ENCODE measurements around the gene KDM6B. TPM values are rescaled to one million over a fixed set of nuclear protein-coding genes. Genes with fewer than 3 reads are reported as not detected.

KDM6B gene
- total RNA-seq, 1 experiment from 2014 or later = 41.3 TPM

GRCh38 chr17:7825206-7825990, 8.6 kb upstream of the KDM6B start:
- Histone ChIP-seq H3K79me2 (ENCODE audit: low read depth) (no peaks in the 10 kb centered on the region), H3F3A (ENCODE audit: insufficient read depth, low read depth) (no peaks in the 10 kb centered on the region; the same call in 1 of the 2 replicates), H3K36me3 (ENCODE audit: low read depth) (no peaks in the 10 kb centered on the region), H3K4me2 (no peak overlapping the region), H3K4me3 (no peak overlapping the region), H2AFZ (no peak overlapping the region), H3K9me3 (ENCODE audit: insufficient read depth, low read depth) (no peaks in the 10 kb centered on the region), H3K4me1 (replicated peaks; ENCODE audit: insufficient read depth) (no peaks in the 10 kb centered on the region), H3K27me3 (ENCODE audit: insufficient read depth, low read depth) (no peaks in the 10 kb centered on the region), H4K20me1 (ENCODE audit: insufficient read depth) (no peaks in the 10 kb centered on the region), H3K27ac (no peak overlapping the region), H3K9me2 (ENCODE audit: insufficient read depth) (no peaks in the 10 kb centered on the region)
- intact Hi-C loops (cut with micrococcal nuclease; ENCODE audit: unreplicated experiment) = no loop called here
- TF ChIP-seq, protein P1, sequence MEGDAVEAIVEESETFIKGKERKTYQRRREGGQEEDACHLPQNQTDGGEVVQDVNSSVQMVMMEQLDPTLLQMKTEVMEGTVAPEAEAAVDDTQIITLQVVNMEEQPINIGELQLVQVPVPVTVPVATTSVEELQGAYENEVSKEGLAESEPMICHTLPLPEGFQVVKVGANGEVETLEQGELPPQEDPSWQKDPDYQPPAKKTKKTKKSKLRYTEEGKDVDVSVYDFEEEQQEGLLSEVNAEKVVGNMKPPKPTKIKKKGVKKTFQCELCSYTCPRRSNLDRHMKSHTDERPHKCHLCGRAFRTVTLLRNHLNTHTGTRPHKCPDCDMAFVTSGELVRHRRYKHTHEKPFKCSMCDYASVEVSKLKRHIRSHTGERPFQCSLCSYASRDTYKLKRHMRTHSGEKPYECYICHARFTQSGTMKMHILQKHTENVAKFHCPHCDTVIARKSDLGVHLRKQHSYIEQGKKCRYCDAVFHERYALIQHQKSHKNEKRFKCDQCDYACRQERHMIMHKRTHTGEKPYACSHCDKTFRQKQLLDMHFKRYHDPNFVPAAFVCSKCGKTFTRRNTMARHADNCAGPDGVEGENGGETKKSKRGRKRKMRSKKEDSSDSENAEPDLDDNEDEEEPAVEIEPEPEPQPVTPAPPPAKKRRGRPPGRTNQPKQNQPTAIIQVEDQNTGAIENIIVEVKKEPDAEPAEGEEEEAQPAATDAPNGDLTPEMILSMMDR (conservative IDR thresholded peaks at IDR 0.05) = no peak
- ChIA-PET CTCF (interaction anchor here (0.6 to 1.5 kb wide), 4 partner anchors 12 to 216 kb away, joined by 3 to 4 read pairs (median 3); no protein-coding TSS in a partner anchor), POLR2A (ENCODE audit: unreplicated experiment) (interaction anchor here (0.6 kb wide), 1 partner anchor 34 kb away, joined by 4 read pairs; no protein-coding TSS in a partner anchor)
- BruUV-seq (replicated peaks) = no TSS peak
- DNase-seq = no peak

DNA sequence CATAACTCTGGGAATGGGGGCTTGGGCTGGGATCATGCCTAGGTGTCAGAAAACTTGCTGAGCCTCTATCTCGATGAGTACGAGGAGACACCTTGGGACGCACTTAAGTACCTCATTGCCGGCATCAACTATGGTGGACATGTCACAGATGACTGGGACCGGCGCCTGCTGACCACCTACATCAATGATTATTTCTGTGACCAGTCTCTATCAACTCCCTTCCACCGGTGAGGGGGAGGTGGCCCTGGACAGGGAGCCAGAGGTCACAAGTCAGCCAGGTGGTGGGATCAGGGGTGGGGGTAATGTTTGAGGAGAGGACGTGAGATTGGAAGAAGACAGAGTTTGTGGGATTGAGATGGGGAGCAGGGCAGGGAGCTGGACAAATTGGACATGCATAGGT, 3.4 kb upstream of the KDM6B start:
- BruUV-seq (replicated peaks) = no TSS peak
- Histone ChIP-seq H3K4me1 (replicated peaks; ENCODE audit: insufficient read depth) (no peaks in the 10 kb centered on the region), H4K20me1 (ENCODE audit: insufficient read depth) (no peaks in the 10 kb centered on the region), H3K9me2 (ENCODE audit: insufficient read depth) (no peaks in the 10 kb centered on the region), H3K79me2 (ENCODE audit: low read depth) (no peaks in the 10 kb centered on the region), H2AFZ (no peak overlapping the region), H3K4me2 (no peak overlapping the region), H3K36me3 (ENCODE audit: low read depth) (no peaks in the 10 kb centered on the region), H3K9me3 (ENCODE audit: insufficient read depth, low read depth) (no peaks in the 10 kb centered on the region), H3K27ac (no peak overlapping the region), H3K27me3 (ENCODE audit: insufficient read depth, low read depth) (no peaks in the 10 kb centered on the region), H3F3A (ENCODE audit: insufficient read depth, low read depth) (no peaks in the 10 kb centered on the region; the same call in 1 of the 2 replicates), H3K4me3 (no peak overlapping the region)
- no peak for TF ChIP-seq EZH2 (IDR thresholded peaks at IDR 0.05; ENCODE audit: low read depth)
- TF ChIP-seq, protein P1 (conservative IDR thresholded peaks at IDR 0.05) = no peak
- no peak for DNase-seq
- ChIA-PET POLR2A (ENCODE audit: unreplicated experiment) (no interaction called here), CTCF (no interaction called here)
- intact Hi-C loops (cut with micrococcal nuclease; ENCODE audit: unreplicated experiment) = no loop called here

GRCh38 chr17:7831233-7831632, 2.8 kb upstream of the KDM6B start:
- CTCF ChIA-PET = no interaction called here
- BruUV-seq (replicated peaks) = no TSS peak

More at GRCh38 chr17:7831233-7831632, 2.8 kb upstream of the KDM6B start:
- TF ChIP-seq, protein P1 (conservative IDR thresholded peaks at IDR 0.05) = no peak
- no peak for TF ChIP-seq EZH2 (IDR thresholded peaks at IDR 0.05; ENCODE audit: low read depth)
- Histone ChIP-seq H3K27me3 (ENCODE audit: insufficient read depth, low read depth) (no peaks in the 10 kb centered on the region), H3K4me2 (no peak overlapping the region), H3K4me3 (no peak overlapping the region), H4K20me1 (ENCODE audit: insufficient read depth) (no peaks in the 10 kb centered on the region), H3K4me1 (replicated peaks; ENCODE audit: insufficient read depth) (no peaks in the 10 kb centered on the region), H3K27ac (no peak overlapping the region), H3K36me3 (ENCODE audit: low read depth) (no peaks in the 10 kb centered on the region), H3F3A (ENCODE audit: insufficient read depth, low read depth) (no peaks in the 10 kb centered on the region; the same call in 1 of the 2 replicates), H3K9me3 (ENCODE audit: insufficient read depth, low read depth) (no peaks in the 10 kb centered on the region), H3K9me2 (ENCODE audit: insufficient read depth) (no peaks in the 10 kb centered on the region), H3K79me2 (ENCODE audit: low read depth) (no peaks in the 10 kb centered on the region), H2AFZ (no peak overlapping the region)
- intact Hi-C loops (cut with micrococcal nuclease; ENCODE audit: unreplicated experiment) = no loop called here
- POLR2A ChIA-PET (ENCODE audit: unreplicated experiment) = no interaction called here
- no peak for DNase-seq

All from PC-9 (cell line).